T follicular helper cell (primary cell): Measurements from ENCODE around the gene MGME1.

Experiments
- DNase-seq: peaks from one replicate; pipeline ENCODE4 v3.0.0-alpha.2; 2020; ENCODE audit warnings: low read depth

MGME1 gene

GRCh38 chr20:17992847-17993513 is 24.2 kb downstream of the MGME1 start:
- no peak for DNase-seq

GRCh38 chr20:17993546-17993945 is 24.7 kb downstream of the MGME1 start:
- no peak for DNase-seq

GRCh38 chr20:17995967-17996819 is 27.4 kb downstream of the MGME1 start:
- peak; percentile 20 for DNase-seq

GRCh38 chr20:17998446-17998845 is 29.6 kb downstream of the MGME1 start:
- no peak for DNase-seq

GRCh38 chr20:17999566-17999965 is 30.7 kb downstream of the MGME1 start:
- DNase-seq, result no peak

- DNase-seq, result no peak
Measured at GRCh38 chr20:18001131-18001921, 32.5 kb downstream of the MGME1 start.

GRCh38 chr20:18003897-18004296 is 35.1 kb downstream of the MGME1 start:
- no peak for DNase-seq

GRCh38 chr20:18004384-18005031 is 35.7 kb downstream of the MGME1 start:
- DNase-seq, result no peak

- no peak for DNase-seq
Measured at GRCh38 chr20:18005170-18005989, 36.6 kb downstream of the MGME1 start.

- no peak for DNase-seq
Measured at GRCh38 chr20:18005990-18006364, 37.2 kb downstream of the MGME1 start.

- no peak for DNase-seq
Measured at GRCh38 chr20:18006684-18007083, 37.9 kb downstream of the MGME1 start.

- DNase-seq, result no peak
Measured at GRCh38 chr20:18007534-18008292, 38.9 kb downstream of the MGME1 start.

GRCh38 chr20:18009116-18009515 is 40.3 kb downstream of the MGME1 start:
- no peak for DNase-seq

- DNase-seq, result no peak
Measured at GRCh38 chr20:18011482-18011881, 42.7 kb downstream of the MGME1 start.

GRCh38 chr20:18011951-18012645 is 43.3 kb downstream of the MGME1 start:
- no peak for DNase-seq

GRCh38 chr20:18012901-18013300 is 44.1 kb downstream of the MGME1 start:
- no peak for DNase-seq

- no peak for DNase-seq
Measured at GRCh38 chr20:18014411-18014810, 45.6 kb downstream of the MGME1 start.

- no peak for DNase-seq
Measured at GRCh38 chr20:18016772-18017171, 48.0 kb downstream of the MGME1 start.

GRCh38 chr20:18018100-18018499 is 49.3 kb downstream of the MGME1 start:
- no peak for DNase-seq

GRCh38 chr20:18019068-18019467 is 50.2 kb downstream of the MGME1 start:
- no peak for DNase-seq
